HUDEP-2 (cell line): Measurements from ENCODE around the gene CDS2.
A peak's percentile ranks its signal among the peaks of the same experiment; 100 is the strongest.

ENCODE experiments used
- DNase-seq, 76 experiments: peaks; one replicate each; lab custom pipeline; 2025; ENCODE audit not compliant: unreplicated experiment in 76 of 76; lab: John Stamatoyannopoulos, UW

The CDS2 gene

GRCh38 chr20:5149892-5150225 lies 23.1 kb downstream of the CDS2 start:
- DNase-seq, result no peak

GRCh38 chr20:5150226-5151076 lies 23.6 kb downstream of the CDS2 start:
- peak in 14 of 76 experiments; percentile 4 to 51 (median 10) for DNase-seq

- no peak for DNase-seq
These were observed 26.3 kb downstream of the CDS2 start for GRCh38 chr20:5153152-5153467.

DNA sequence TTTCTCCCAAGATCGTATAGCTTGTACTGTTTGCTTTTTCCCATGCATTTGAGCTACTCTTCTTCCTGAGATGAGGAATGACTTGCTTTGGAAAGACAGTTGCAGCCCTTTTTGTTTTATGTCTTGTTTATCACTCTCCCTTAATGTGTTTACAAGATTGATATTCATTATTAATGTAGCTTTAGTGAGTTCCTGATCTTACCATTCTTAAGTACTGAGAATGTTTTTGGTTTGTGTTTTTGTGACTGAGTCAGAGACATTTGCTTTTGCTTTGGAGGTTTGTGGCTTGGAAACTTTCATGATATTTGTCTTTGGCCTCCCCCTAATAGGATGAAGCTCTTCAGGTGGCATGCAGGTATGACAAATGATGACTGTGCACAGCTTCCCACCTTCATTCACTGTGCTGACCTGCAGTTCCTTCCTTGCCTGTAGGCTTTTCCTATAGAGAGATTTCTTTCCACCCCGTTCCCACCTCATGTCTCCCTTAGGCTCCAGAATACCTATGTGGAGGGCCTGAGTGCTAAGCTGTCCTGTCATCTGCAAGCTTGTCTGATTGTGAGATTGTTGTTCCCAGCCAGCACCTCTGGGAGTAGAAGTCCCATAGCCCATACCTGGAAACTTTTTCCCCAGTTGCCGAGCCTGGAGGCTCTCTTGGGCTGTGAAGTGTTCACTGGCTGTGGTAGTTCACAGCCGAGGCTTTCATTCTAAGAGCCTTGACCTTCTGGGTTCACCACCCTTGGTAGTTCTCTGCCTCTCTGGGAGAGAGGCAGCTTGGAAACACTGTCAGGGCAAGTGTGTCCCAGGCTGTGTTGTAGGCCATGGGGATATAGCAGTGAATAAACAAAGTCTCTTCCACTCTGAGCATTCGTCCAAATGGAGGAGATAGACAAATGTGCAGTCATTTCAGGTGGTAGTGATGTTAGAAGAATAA lies 27.1 kb downstream of the CDS2 start:
- DNase-seq, result no peak

GRCh38 chr20:5154543-5154925 lies 27.7 kb downstream of the CDS2 start:
- DNase-seq, result no peak

DNA sequence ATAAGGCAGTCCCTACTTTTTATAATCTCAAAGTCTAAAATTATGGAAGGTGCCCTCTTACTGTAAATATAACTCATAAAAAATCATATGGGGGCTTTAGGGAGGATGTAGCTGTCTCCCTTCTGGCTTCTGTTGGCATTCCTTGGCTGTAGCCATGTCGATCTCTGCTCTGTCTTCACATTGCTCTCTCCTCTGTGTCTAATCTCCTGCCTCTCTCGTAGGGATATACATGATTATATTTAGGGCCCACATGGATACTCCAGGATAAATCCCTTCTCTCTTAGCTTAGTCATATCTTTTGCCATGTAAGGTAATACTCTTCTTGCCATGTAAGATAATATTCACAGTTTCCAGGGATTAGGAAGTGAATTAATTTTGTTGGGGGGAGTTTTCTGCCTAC lies 28.6 kb downstream of the CDS2 start:
- DNase-seq, result no peak

DNA sequence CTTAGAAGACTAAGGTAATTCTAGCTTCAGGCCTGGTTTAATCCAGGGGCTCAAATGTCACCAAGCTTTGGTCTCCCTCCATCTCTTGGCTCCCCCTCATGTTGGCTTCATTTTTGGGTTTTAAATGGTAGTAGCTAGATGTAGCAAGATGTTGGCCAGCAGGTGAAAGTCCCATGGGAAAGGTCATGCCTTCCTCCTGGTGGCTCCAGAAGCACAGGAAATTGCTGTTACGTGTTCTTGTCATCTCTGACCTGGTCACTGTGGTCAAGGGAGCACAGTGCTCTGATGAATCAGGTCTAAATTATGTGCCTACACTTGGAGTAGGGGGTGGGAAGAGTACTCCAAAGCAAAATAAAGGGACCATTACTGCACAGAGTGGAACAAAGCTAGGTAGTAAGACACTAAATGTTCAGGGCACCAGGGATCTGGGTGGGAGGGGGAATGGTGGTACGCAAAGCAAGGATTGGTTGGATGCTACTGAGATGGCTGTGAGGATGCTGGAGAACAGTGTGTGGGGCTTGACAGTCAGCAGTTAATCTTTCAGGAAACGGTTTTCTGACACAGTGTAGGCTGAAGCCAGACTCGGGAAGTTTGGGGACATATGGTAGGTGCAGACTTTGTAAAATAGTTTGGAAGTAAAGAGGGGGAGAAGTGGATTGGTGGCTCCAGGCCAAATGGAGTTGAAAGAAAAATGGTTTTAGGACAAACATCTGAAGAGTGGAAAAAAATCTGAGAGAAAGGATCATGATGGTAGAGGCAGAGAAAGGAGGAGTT lies 30.1 kb downstream of the CDS2 start:
- no peak for DNase-seq

GRCh38 chr20:5159928-5160327 lies 33.1 kb downstream of the CDS2 start:
- DNase-seq, result no peak

GRCh38 chr20:5160882-5161281 lies 34.1 kb downstream of the CDS2 start:
- peak in 9 of 76 experiments; percentile 2 to 15 (median 4) for DNase-seq

DNA sequence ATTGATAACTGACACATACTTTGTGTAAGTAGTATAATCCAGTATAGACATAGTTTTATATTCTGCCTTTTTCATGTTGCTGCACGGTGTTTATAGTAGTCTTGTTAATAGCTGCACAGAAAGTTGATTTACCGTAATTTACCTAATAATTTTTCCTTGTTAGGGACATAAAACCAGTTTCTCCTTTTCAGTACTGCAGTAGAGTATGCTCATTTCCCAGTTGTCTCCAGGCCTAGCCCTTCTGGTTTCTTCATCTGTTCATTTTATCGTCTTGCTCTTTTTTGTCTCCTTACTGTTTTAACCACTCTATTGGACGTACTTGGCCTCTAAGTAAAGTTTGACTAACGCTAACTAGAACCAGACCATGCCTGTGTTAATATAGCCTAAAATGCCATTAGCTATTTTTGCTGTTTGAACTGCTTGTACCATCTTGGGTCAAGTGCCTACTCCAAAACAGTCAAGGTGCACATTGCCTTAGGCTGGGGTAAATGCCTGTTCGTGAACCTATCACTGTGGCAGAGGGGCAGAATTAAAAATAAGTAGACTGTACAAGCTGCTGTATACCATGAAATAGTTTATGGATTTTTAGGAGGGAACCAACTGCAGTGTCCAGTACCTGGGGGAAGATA lies 34.8 kb downstream of the CDS2 start:
- DNase-seq, result no peak

- no peak for DNase-seq
These were observed 38.1 kb downstream of the CDS2 start for GRCh38 chr20:5164645-5165625.

- DNase-seq, result no peak
These were observed 42.0 kb downstream of the CDS2 start for GRCh38 chr20:5168651-5169396.

DNA sequence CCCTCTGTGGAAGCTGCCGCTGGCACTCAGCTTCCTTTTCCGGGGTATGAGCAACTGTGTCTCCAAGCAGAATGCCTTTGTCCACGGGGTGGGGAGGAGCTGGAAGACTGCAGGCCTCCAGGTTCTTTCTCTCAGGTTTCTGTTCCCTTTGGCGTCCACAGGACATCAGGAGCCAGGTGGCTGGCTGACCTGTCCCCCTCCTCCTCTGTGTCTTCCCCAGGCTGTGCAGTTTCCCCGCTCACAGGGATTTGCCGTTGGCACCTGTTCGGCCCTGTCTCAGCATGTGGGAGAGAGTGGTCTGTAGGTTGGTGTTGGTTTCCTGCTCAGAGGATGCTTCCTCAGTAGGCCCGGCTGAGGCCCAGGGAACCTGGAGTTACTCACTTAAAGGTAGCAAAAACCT lies 43.5 kb downstream of the CDS2 start:
- DNase-seq, result no peak

- peak in 1 of 76 experiments; percentile 6 for DNase-seq
These were observed 44.4 kb downstream of the CDS2 start for GRCh38 chr20:5171064-5171789.

DNA sequence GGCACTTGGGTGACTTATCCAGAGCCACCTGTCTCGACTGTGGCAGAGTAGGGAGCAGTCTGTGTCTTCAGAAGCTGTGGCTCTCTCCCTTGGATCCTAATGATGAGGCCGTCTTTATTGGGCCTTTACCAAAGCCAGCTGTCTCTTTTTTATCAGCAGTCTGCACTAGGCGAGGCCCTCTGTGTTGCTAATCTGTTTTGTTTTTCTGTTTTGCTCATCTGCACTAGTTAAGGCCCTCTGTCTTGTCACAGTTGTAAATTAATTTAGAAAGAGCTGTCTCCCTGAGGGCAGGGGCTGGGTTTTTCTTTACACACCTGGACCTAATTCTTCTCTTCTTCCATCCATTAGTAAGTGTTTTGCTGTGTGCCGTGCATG lies 45.0 kb downstream of the CDS2 start:
- peak in 53 of 76 experiments; percentile 5 to 73 (median 34) for DNase-seq

- no peak for DNase-seq
These were observed 45.4 kb downstream of the CDS2 start for GRCh38 chr20:5172167-5172601.

DNA sequence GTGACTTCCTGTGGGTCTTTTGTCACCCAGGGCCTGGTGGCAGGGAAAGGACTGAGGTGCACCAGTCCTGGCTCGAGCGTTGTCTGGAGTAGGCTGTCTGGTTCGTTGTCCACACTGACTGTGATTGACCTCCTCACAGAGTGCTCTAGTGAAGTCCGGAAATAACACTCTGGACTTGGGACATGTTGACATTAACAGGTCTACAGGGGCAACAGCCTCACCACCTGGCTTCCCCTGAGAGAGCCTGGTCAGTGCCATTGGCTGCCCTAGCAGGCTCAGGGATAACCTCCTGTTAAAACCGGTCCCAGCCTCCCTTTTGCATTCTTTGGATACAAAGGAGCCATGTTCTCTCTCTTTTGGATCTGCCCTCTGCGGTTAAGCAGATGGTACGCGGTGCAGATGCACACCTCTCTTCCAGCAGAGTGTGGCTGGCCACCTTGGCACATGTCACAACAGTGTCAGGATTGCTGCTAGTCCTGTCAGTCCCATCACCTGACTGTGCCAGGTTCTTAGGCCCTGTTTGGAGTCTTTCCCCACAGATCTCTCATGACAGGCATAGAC lies 46.2 kb downstream of the CDS2 start:
- no peak for DNase-seq

DNA sequence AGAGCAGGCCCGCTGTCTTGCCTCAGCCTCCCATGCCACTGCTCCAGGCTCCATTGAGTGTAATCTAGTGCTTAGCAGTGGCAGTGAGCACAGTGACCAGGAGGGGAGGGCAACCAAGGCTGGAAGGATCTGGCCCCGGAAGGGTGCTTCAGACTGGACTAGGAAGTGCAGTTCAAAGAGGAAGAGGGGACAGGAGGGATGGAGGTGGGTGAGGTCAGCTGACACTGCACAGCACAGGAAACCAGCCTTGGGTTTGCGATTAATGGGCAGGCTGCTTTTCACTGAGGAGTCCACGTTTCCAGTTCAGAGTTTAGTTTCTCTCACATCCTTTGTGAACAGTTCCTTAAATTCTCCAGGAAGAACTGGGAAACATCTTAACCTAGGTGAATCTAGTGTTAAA lies 46.9 kb downstream of the CDS2 start:
- no peak for DNase-seq
